ENCODE measurements around the gene BCL3. TPM values are rescaled to one million over a fixed set of nuclear protein-coding genes. Genes with fewer than 3 reads are reported as not detected.

Gene BCL3
- total RNA-seq, 4 donors from 2014 or later: 7.2 to 15.7 (median 8.5) TPM

Small RNA genes lying within 50 kb of the gene (microRNA-seq; reads per million reads assigned to microRNA genes)
- 0 reads per million in 2 donors for gene MIR8085 (ENCODE audit: borderline replicate concordance in 2 of 2)

Other genes starting within 250 kb of the BCL3 start
- gene ZNF180, start 248.2 kb upstream of the BCL3 start, total RNA-seq: 10 to 100 TPM in 1 of 4 donors, 1 to 10 TPM in 3; 2.1 to 17.4 (median 5.1) TPM
- gene CEACAM20, start 219.0 kb upstream of the BCL3 start, total RNA-seq: not detected
- gene IGSF23, start 135.1 kb upstream of the BCL3 start, total RNA-seq: not detected
- 10 to 100 TPM; 27.3 to 60.2 (median 33.9) TPM for gene PVR, start 104.8 kb upstream of the BCL3 start, total RNA-seq
- gene CEACAM19, start 77.2 kb upstream of the BCL3 start, total RNA-seq: 1 to 10 TPM; 2.0 to 8.5 (median 3.7) TPM
- not detected for gene CEACAM16, start 49.6 kb upstream of the BCL3 start, total RNA-seq
- gene CBLC, start 29.2 kb downstream of the BCL3 start, total RNA-seq: under 1 TPM in 1 of 4 donors, not detected in 3; 0.49 TPM
- gene BCAM, start 60.4 kb downstream of the BCL3 start, total RNA-seq: 10 to 100 TPM; 10.2 to 24.6 (median 23.6) TPM
- 10 to 100 TPM; 10.3 to 20.8 (median 16.7) TPM for gene NECTIN2, start 97.6 kb downstream of the BCL3 start, total RNA-seq
- 100 to 1,000 TPM in 1 of 4 donors, 10 to 100 TPM in 3; 75.1 to 148 (median 86.0) TPM for gene TOMM40, start 142.5 kb downstream of the BCL3 start, total RNA-seq
- gene APOE, start 157.1 kb downstream of the BCL3 start, total RNA-seq: 10 to 100 TPM; 18.9 to 36.5 (median 29.1) TPM
- 10 to 100 TPM in 1 of 4 donors, 1 to 10 TPM in 3; 1.1 to 18.7 (median 7.9) TPM for gene APOC1, start 165.9 kb downstream of the BCL3 start, total RNA-seq
- not detected for gene APOC4, start 193.5 kb downstream of the BCL3 start, total RNA-seq
- gene APOC2, start 197.3 kb downstream of the BCL3 start, total RNA-seq: 10 to 100 TPM in 1 of 4 donors, 1 to 10 TPM in 1, not detected in 2; 8.9 to 24.0 TPM
- 100 to 1,000 TPM in 1 of 4 donors, 10 to 100 TPM in 3; 61.3 to 116 (median 89.4) TPM for gene CLPTM1, start 206.7 kb downstream of the BCL3 start, total RNA-seq